HG03565 (cell line): Measurements from ENCODE around the gene SART3.
"Not testable (repeated sequence)": the region's sequence is repeated elsewhere in the genome, so short reads cannot be mapped to it uniquely, and the experiment has no call there.

Experiments used
- ATAC-seq: cut with Tn5 transposase; IDR thresholded peaks from one replicate; pipeline ENCODE4 v1.9.1; 2021; ENCODE audit warnings: mild to moderate bottlenecking, moderate library complexity; ENCODE audit not compliant: unreplicated experiment

Gene SART3

GRCh38 chr12:108495823-108496579 is 65.0 kb downstream of the SART3 start:
- ATAC-seq: no peak

DNA sequence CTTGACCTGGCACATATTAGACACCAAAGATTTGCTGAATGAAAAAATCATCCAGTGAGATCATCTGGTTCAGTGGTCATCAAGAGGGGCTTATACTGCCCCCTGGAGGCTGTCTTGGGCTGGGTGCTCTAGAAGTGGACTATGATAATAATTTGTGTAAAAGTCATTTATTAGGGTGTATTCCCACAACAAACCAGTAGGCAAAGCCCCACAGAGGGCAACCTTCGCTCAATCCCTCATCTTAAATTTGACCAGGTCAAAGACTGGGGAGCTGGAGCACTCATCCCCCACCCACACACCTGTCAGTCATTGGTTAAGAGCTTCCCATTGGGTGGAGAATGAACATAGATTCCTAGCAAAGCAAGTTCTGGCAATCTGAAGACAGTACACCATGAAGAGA is 65.9 kb downstream of the SART3 start:
- ATAC-seq: no peak

- no peak for ATAC-seq
Observed at GRCh38 chr12:108491256-108491655, 69.7 kb downstream of the SART3 start.

GRCh38 chr12:108487029-108487428 is 73.9 kb downstream of the SART3 start:
- ATAC-seq: not testable (repeated sequence)

- ATAC-seq: not testable (repeated sequence)
Observed at GRCh38 chr12:108485371-108485770, 75.6 kb downstream of the SART3 start.

DNA sequence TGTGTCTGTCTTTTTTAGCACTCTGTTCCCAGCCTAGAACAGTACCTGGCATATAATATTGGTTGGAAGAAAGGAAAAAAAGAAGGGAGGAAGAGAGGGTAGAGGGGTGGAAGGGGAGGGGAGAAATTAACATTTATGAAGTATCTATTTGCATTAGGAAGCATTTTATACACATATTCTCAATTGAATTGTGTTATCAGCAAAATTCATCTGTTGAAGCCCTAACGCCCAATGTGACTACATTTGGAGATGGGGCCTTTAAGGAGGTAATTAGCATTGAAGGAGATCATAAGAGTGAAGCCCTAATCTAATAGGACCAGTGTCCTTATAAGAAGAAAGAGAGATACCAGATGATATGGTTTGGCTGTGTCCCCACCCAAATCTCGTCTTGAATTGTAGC is 76.1 kb downstream of the SART3 start:
- no peak for ATAC-seq

DNA sequence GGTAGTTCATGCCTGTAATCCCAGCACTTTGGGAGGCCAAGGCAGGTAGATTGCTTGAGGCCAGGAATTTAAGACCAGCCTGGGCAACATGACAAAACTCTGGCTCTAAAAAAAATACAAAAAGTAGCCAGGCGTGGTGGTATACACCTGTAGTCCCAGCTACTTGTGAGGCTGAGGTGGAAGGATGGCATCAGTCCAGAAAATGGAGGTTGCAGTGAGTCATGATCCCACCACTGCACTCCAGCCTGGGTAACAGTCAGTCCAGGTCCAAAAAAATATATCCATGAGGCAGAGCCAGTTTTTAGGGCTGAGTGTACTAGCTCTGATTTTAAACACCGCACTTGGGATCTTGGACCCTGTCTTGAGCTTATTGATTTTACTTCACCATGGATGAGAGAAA is 76.5 kb downstream of the SART3 start:
- ATAC-seq: no peak

DNA sequence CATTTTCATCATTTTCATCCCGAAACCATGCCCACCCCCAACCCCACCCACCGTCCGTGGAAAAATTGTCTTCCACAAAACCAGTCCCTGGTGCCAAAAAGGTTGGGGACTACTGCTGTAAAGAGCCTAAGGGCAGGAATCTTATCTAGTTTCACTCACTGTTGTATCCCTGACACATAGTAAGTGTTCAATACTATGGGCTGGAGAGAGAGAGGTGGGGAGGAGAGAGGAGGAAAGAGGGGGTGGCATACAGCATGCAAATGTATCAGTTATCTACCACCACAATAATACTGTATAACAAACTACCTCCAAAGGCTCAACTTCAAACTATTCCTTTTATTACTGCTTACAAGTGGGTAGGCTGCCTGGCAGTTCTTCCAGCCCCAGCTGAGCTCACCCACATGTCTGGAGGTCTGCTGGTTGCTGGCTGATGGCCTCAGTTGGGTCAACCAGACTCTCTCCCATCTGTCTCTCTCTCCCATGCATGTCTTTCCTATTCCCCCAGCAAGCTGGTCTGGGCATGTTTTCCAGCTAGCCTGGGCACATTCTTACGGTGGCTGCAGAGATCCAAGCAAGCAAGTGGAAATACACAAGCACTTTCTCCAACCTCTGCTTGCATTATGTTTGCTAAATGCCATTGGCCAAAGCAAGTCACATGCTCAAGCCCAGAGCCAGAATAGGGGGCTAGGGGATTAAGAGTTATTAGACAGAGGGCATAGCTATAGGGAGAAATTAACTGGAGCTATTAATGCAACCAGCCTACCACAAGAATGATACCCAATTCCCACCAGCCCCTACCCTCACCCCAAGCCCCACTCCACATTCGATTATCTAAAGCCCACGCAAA is 77.5 kb downstream of the SART3 start:
- no peak for ATAC-seq

- ATAC-seq: no peak
Observed at GRCh38 chr12:108482717-108483212, 78.2 kb downstream of the SART3 start.

- ATAC-seq: no peak
Observed at GRCh38 chr12:108479364-108480070, 81.5 kb downstream of the SART3 start.

DNA sequence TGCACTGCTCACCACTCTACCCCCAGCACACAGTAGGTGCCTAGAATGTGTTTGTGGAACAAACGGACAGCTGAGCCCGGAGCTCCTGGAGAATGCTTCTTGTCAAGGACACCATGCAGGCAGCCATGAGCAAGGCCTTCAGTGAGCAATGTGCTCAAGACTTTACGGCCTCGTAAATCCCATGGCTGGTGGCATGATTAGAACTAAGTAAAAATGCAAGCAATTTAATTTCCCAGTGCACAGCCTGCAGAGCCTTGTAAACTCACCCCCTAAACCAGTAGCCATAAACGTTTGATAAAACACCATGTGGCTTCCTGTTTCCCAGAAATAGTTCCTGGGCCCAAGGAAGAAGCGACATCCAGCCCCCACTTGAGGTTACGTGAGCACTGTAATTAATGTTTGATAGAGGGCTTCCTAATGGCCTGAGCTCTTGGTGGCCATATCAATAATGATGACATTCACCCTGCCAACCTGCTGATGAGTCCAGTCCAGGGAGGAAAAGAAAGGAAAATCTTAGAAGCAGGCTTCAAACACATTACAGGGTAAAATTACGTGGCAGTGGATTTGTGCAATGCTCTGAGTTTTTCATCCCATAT is 82.3 kb downstream of the SART3 start:
- no peak for ATAC-seq

DNA sequence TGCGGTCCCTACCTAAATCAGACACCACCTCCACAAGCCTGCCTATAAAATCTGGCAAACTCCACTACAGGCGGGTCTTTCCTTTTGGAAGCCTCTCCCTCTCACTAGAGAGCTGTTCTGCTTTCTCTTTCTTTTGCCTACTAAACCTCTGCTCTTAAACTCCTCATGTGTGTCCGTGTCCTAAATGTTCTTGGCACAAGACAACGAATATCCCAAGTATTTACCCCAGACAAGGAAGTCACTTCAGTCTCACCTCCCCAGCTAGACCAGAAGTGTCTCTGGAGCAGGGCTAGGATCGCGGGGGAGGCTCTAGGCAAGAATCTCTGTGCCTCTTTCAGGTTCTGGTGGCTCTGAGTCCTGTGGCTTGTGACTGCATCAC is 83.1 kb downstream of the SART3 start:
- ATAC-seq: no peak

DNA sequence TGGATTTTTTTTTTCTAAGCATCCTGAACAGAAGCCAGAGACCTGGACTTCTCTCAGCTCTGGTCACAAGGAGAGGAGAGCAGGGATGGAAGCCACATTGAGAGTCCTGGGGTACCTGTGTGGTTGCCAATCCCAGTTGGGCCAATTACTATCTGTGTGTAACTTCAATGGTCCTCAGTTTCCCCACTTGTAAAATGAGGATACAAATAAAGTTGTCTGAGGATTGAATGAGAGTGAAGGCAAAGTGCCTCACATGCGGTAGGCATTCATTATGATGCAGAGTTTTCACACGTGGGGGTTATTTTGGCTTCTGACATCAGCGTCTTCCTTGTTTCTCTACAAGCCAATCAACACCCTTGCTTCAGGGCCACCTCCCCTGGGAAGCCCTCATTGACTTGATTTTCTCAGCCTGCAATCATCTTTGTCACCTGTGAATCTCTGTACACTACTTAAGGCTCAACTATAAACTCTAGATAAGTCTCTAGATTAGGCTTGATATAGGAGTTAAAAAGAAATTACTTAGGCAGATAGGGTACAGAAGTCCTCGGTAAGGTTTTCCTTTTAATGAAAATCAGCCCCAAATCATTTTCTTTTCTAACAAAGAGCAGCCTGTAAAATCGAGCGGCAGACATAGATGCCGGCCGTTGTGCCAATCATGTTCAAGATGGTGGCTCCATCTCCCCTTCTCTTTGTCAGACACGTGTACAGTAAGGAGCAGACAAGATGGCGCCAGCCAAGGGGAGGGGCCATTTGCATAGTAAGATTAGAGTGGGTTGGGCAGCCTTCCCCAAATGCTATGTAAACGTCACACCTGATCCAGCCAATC is 83.7 kb downstream of the SART3 start:
- ATAC-seq: no peak

- ATAC-seq: no peak
Observed at GRCh38 chr12:108475396-108475795, 85.6 kb downstream of the SART3 start.

- ATAC-seq: no peak
Observed at GRCh38 chr12:108473400-108474055, 87.4 kb downstream of the SART3 start.
